PC-3 (cell line): ENCODE results near the gene BMF. TPM values are rescaled to one million over a fixed set of nuclear protein-coding genes. Genes with fewer than 3 reads are reported as not detected.

Experiments
- ATAC-seq: fragments of 200-7000 bp; cut with Tn5 transposase; 2 replicates; pipeline ENCODE4 v1.9.1; 2020; ENCODE audit warnings: mild to moderate bottlenecking, moderate library complexity
- BruUV-seq: library from RNA; stranded (reverse); fragments of 400-500 nt; replicated peaks from 2 replicates; lab custom pipeline; 2021; lab: Mats Ljungman, UMichigan
- CTCF ChIA-PET: fragments of 300-600 bp; sonication (Branson Sonifier 250); formaldehyde crosslinking; loops from one replicate; lab custom pipeline; 2022; ENCODE audit warnings: antibody characterized with exemption; lab: Charles Lee
- POLR2A ChIA-PET: fragments of 300-600 bp; sonication (Branson Sonifier 250); formaldehyde crosslinking; loops from one replicate; lab custom pipeline; 2022; ENCODE audit warnings: antibody characterized with exemption; ENCODE audit not compliant: unreplicated experiment; lab: Charles Lee
- DNase-seq: peaks from one replicate; pipeline ENCODE4 v3.0.0-alpha.2; 2015
- H2AFZ ChIP-seq: fragments of 300-600 bp; sonication (generic); 2 replicates; pipeline ENCODE4 v1.6.0; 2016; ENCODE audit warnings: antibody characterized with exemption, low read length
- H3F3A ChIP-seq: fragments of 300-600 bp; sonication (generic); one replicate; pipeline ENCODE4 v1.6.0; 2017; ENCODE audit warnings: antibody characterized with exemption, low read length, control low read depth, mild to moderate bottlenecking; ENCODE audit not compliant: unreplicated experiment
- H3K27ac ChIP-seq: fragments of 300-600 bp; sonication (generic); 2 replicates; pipeline ENCODE4 v1.5.1; 2016; ENCODE audit warnings: mild to moderate bottlenecking, low read length
- H3K27me3 ChIP-seq: fragments of 300-600 bp; sonication (generic); 2 replicates; pipeline ENCODE4 v1.6.1; 2016; ENCODE audit warnings: low read length, mixed read lengths
- H3K36me3 ChIP-seq: fragments of 300-600 bp; sonication (generic); 2 replicates; pipeline ENCODE4 v1.6.1; 2016; ENCODE audit warnings: low read depth, mixed run types, low read length, mixed read lengths
- H3K4me1 ChIP-seq: fragments of 300-600 bp; sonication (generic); 2 replicates; pipeline ENCODE4 v1.5.1; 2016; ENCODE audit warnings: low read length; ENCODE audit not compliant: insufficient read depth
- H3K4me2 ChIP-seq: fragments of 300-600 bp; sonication (generic); 2 replicates; pipeline ENCODE4 v1.6.0; 2016; ENCODE audit warnings: low read length
- H3K4me3 ChIP-seq: fragments of 300-600 bp; sonication (generic); 2 replicates; pipeline ENCODE4 v1.5.1; 2016; ENCODE audit warnings: mild to moderate bottlenecking, low read length, mixed read lengths
- H3K79me2 ChIP-seq: fragments of 300-600 bp; sonication (generic); 2 replicates; pipeline ENCODE4 v1.6.1; 2017; ENCODE audit warnings: low read length, mixed read lengths
- H3K9ac ChIP-seq: fragments of 300-600 bp; sonication (generic); 2 replicates; pipeline ENCODE4 v1.6.0; 2016; ENCODE audit warnings: mild to moderate bottlenecking, low read length
- H3K9me2 ChIP-seq: fragments of 300-600 bp; sonication (generic); replicated peaks from 2 replicates; pipeline ENCODE4 v1.6.1; 2016; ENCODE audit warnings: mixed run types, low read length, mixed read lengths
- H3K9me3 ChIP-seq: fragments of 300-600 bp; sonication (generic); 2 replicates; pipeline ENCODE4 v1.6.1; 2016; ENCODE audit warnings: low read length, mixed read lengths
- H4K20me1 ChIP-seq: fragments of 300-600 bp; sonication (generic); 2 replicates; pipeline ENCODE4 v1.6.1; 2016; ENCODE audit warnings: low read length, mixed read lengths
- CTCF ChIP-seq: fragments of 300-600 bp; sonication (generic); conservative IDR thresholded peaks from 2 replicates; pipeline ENCODE4 v1.5.1; 2017; ENCODE audit warnings: antibody characterized with exemption, low read depth, mild to moderate bottlenecking, low read length
- EZH2 ChIP-seq: fragments of 300-600 bp; sonication (generic); IDR thresholded peaks from one replicate; pipeline ENCODE4 v1.6.1; 2017; ENCODE audit warnings: antibody characterized with exemption, mild to moderate bottlenecking, low read length; ENCODE audit not compliant: unreplicated experiment
- EZH2phosphoT487 ChIP-seq: fragments of 300-600 bp; sonication (generic); IDR thresholded peaks from 2 replicates; pipeline ENCODE4 v1.6.1; 2018; ENCODE audit warnings: mild to moderate bottlenecking, antibody characterized with exemption, low read length, borderline replicate concordance
- intact Hi-C: fragments of 100-400 bp; cut with micrococcal nuclease; formaldehyde crosslinking; loops from 2 replicates; pipeline ENCODE4 v1.9.0; 2023
- total RNA-seq: library from RNA; depleted of rRNA; stranded (reverse); fragments of >200 nt; gene quantifications from 2 replicates; pipeline ENCODE4 v1.2.3, GENCODE V29; 2014

BMF gene
- total RNA-seq, 1 experiment from 2014 or later, result 0.95 TPM

- Histone ChIP-seq H3K4me3 (no peak overlapping the region), H3K9ac (no peak overlapping the region), H3K27me3 (no peaks in the 10 kb centered on the region), H3K27ac (no peak overlapping the region), H2AFZ (no peak overlapping the region), H3K4me1 (peaks cover 29% of the 10 kb centered on the region), H4K20me1 (no peaks in the 10 kb centered on the region), H3F3A (no peaks in the 10 kb centered on the region), H3K36me3 (no peaks in the 10 kb centered on the region), H3K9me2 (no peaks in the 10 kb centered on the region), H3K79me2 (no peaks in the 10 kb centered on the region), H3K9me3 (no peaks in the 10 kb centered on the region), H3K4me2 (no peak overlapping the region)
- BruUV-seq, result no TSS peak
- TF ChIP-seq CTCF (no peak), EZH2 (no peak), EZH2phosphoT487 (no peak)
- no peak for ATAC-seq
- CTCF ChIA-PET, result no interaction called here
- DNase-seq, result no peak
- intact Hi-C loops, result no loop called here
- POLR2A ChIA-PET, result no interaction called here
These were observed 36.3 kb downstream of the BMF start for GRCh38 chr15:40072216-40072990.

GRCh38 chr15:40070608-40071218 lies 38.0 kb downstream of the BMF start:
- Histone ChIP-seq H3K4me1 (peaks cover 39% of the 10 kb centered on the region), H3K27ac (no peak overlapping the region), H3K4me3 (no peak overlapping the region), H3K79me2 (no peaks in the 10 kb centered on the region), H3K9me3 (no peaks in the 10 kb centered on the region), H2AFZ (no peak overlapping the region), H3K9me2 (no peaks in the 10 kb centered on the region), H3F3A (no peaks in the 10 kb centered on the region), H3K4me2 (no peak overlapping the region), H3K36me3 (no peaks in the 10 kb centered on the region), H3K27me3 (no peaks in the 10 kb centered on the region), H4K20me1 (no peaks in the 10 kb centered on the region), H3K9ac (no peak overlapping the region)
- CTCF ChIA-PET, result no interaction called here
- TF ChIP-seq CTCF, result no peak
- TF ChIP-seq EZH2, result no peak
- TF ChIP-seq EZH2phosphoT487, result no peak
- BruUV-seq, result no TSS peak
- intact Hi-C loops, result no loop called here
- DNase-seq (no peak), ATAC-seq (no peak)
- POLR2A ChIA-PET, result interaction anchor here (0.5 kb wide), 1 partner anchor 1473 kb away, joined by 3 read pairs; the partner anchor contains the start of gene RPAP1
